BE2C (cell line): Measurements from ENCODE around the gene KRT10.
A peak's percentile ranks its signal among the peaks of the same experiment; 100 is the strongest.

Experiments used
- DNase-seq: peaks from one replicate; pipeline ENCODE4 v3.0.0-alpha.2; 2020
- H3K27me3 ChIP-seq: fragments of 250-450 bp; sonication (Bioruptor Pico); 2 replicates; pipeline ENCODE4 v1.5.1; 2020; ENCODE audit warnings: mild to moderate bottlenecking
- H3K36me3 ChIP-seq: fragments of 250-450 bp; sonication (Bioruptor Pico); 2 replicates; pipeline ENCODE4 v1.5.1; 2020; ENCODE audit warnings: mild to moderate bottlenecking
- H3K4me1 ChIP-seq: fragments of 250-450 bp; sonication (Bioruptor Pico); 2 replicates; pipeline ENCODE4 v1.5.1; 2020
- H3K4me3 ChIP-seq: 2 replicates; pipeline ENCODE4 v1.5.1; 2011; ENCODE audit warnings: low read depth, low read length
- H3K9me3 ChIP-seq: fragments of 250-450 bp; sonication (Bioruptor Pico); 2 replicates; pipeline ENCODE4 v1.5.1; 2020
- TF ChIP-seq, protein P1 (sequence below): IDR thresholded peaks from 2 replicates; pipeline ENCODE4 v1.5.1; 2012; ENCODE audit warnings: mild to moderate bottlenecking, low read depth, low read length

Gene KRT10

DNA sequence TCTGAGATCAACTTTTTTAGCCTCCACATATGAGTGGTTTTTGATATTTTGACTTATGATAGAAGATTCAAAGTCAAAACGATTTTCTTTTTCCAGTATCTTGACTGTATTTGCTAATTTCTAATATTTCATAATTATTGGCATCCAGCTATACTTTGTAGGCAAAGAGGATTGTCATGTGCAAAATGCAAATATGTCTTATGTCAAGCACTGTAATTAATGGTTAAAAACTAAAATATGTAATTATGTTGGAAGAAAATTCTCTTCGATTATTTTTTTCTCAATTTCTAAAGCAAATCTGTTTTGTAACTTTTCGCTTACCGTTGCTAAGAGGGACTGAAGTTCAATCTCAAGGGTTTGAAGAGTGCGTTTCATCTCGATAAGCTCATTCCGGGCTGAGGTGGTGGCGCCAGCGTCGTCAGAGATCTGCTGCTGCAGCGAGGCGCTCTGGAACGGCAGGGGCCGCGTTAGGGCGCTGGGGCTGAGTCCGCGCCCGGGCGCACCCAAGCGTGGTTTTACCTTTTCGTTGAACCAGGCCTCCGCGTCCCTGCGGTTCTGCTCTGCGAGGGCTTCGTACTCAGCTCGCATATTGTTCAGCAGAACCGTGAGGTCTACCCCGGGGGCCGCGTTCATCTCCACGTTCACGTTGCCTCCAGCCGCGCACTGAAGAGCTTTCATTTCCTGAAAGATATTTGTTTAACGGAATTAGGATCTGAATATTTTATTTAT lies 43.1 kb downstream of the KRT10 start:
- Histone ChIP-seq H3K27me3 (peaks cover 91% of the 10 kb centered on the region), H3K4me1 (no peaks in the 10 kb centered on the region), H3K9me3 (no peaks in the 10 kb centered on the region), H3K36me3 (no peaks in the 10 kb centered on the region), H3K4me3 (no peak overlapping the region)
- TF ChIP-seq, protein P1, sequence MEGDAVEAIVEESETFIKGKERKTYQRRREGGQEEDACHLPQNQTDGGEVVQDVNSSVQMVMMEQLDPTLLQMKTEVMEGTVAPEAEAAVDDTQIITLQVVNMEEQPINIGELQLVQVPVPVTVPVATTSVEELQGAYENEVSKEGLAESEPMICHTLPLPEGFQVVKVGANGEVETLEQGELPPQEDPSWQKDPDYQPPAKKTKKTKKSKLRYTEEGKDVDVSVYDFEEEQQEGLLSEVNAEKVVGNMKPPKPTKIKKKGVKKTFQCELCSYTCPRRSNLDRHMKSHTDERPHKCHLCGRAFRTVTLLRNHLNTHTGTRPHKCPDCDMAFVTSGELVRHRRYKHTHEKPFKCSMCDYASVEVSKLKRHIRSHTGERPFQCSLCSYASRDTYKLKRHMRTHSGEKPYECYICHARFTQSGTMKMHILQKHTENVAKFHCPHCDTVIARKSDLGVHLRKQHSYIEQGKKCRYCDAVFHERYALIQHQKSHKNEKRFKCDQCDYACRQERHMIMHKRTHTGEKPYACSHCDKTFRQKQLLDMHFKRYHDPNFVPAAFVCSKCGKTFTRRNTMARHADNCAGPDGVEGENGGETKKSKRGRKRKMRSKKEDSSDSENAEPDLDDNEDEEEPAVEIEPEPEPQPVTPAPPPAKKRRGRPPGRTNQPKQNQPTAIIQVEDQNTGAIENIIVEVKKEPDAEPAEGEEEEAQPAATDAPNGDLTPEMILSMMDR = no peak
- peak; percentile 28 for DNase-seq

GRCh38 chr17:40778461-40778860 lies 44.0 kb downstream of the KRT10 start:
- H3K27me3 ChIP-seq = peaks cover 95% of the 10 kb centered on the region
- H3K4me1 ChIP-seq = no peaks in the 10 kb centered on the region
- H3K4me3 ChIP-seq = no peak overlapping the region
- H3K9me3 ChIP-seq = no peaks in the 10 kb centered on the region
- TF ChIP-seq, protein P1 = no peak
- DNase-seq = no peak
- no peaks in the 10 kb centered on the region for H3K36me3 ChIP-seq

DNA sequence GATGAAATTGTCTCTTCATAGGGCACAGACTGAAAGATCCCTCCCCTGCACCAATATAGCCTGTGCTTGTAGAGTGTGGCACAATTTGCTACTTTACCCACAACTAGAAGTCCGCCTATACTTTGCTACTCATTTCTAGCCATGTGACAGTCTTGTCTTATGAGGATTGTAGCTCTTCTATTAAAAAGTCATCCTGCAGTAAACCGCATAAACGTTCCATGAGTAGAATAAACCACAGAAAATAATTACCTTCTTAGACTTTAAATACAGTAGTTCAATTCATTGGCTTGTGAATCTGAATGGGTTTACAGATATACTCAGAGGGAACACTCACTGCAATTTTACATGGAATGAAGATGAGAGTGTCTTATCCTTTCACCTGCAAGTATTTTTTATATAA lies 44.4 kb downstream of the KRT10 start:
- H3K4me3 ChIP-seq = no peak overlapping the region
- H3K9me3 ChIP-seq = no peaks in the 10 kb centered on the region
- no peak for DNase-seq
- peaks cover 95% of the 10 kb centered on the region for H3K27me3 ChIP-seq
- no peaks in the 10 kb centered on the region for H3K36me3 ChIP-seq
- TF ChIP-seq, protein P1 = no peak
- no peaks in the 10 kb centered on the region for H3K4me1 ChIP-seq

GRCh38 chr17:40777459-40777858 lies 45.0 kb downstream of the KRT10 start:
- peaks cover 96% of the 10 kb centered on the region for H3K27me3 ChIP-seq
- H3K4me3 ChIP-seq = no peak overlapping the region
- no peaks in the 10 kb centered on the region; the same call in 1 of the 2 replicates for H3K9me3 ChIP-seq
- H3K36me3 ChIP-seq = no peaks in the 10 kb centered on the region
- TF ChIP-seq, protein P1 = no peak
- H3K4me1 ChIP-seq = no peaks in the 10 kb centered on the region
- no peak for DNase-seq

DNA sequence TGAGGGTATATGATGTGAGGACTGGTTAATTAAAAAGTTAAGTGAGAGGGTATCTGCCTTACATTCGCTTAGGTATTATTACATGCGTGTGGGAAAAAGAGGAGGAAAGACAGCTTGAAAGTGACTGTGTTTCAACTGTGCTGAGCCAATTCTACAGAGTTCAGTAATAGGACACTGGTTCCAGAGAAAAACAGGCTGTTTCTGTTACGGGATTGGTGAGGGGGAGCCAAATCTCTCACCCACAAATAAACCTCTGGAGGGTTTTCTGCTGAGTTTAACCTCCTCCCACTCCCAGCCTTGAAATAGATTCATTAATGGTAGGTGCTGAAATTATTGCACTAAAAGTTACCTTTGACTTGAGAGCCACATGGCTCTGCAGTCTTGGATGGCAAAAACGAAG lies 46.5 kb downstream of the KRT10 start:
- DNase-seq = no peak

DNA sequence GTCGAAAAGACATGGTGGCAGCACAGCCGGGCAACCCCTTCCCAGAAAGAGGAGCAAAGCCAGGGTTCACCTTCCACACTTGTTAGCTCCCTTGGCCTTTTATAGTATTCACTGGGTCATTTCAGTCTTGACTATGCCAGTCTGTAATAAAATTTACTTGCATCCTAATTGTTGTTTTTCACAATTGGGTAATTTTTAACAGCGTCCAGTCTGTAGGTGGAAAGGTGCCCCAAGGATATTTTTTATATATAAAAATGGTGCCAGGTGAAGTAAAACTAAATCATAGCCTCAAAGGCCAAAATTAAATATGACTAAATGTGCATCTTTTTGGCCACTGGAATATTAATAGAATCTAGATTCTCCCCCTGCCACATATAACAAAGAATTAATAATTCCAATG lies 50.3 kb downstream of the KRT10 start, which contains the start of gene KRT26:
TSS of gene KRT26 (minus strand) at position 101 of the 400 bp plus-strand sequence. CDS start at position 13, 88 bp downstream.
- no peaks in the 10 kb centered on the region for H3K4me1 ChIP-seq
- DNase-seq = no peak
- no peak within 1 kb of the TSS for H3K4me3 ChIP-seq
- peaks cover 86% of the 10 kb centered on the region for H3K27me3 ChIP-seq
- TF ChIP-seq, protein P1 = no peak
- no peaks in the 10 kb centered on the region for H3K36me3 ChIP-seq
- H3K9me3 ChIP-seq = no peaks in the 10 kb centered on the region; the same call in 1 of the 2 replicates

More for the DNA sequence above, 46.5 kb downstream of the KRT10 start:
- Histone ChIP-seq H3K27me3 (peaks cover 99% of the 10 kb centered on the region), H3K36me3 (no peaks in the 10 kb centered on the region), H3K4me3 (no peak overlapping the region), H3K4me1 (no peaks in the 10 kb centered on the region), H3K9me3 (no peaks in the 10 kb centered on the region; the same call in 1 of the 2 replicates)
- TF ChIP-seq, protein P1 = no peak
